NCI-H146 (cell line): ENCODE results near the gene DCDC2.
"Not testable (repeated sequence)": the region's sequence is repeated elsewhere in the genome, so short reads cannot be mapped to it uniquely, and the experiment has no call there.

Experiments used
- DNase-seq: peaks from one replicate; lab custom pipeline; 2025; lab: John Stamatoyannopoulos, UW

The DCDC2 gene

DNA sequence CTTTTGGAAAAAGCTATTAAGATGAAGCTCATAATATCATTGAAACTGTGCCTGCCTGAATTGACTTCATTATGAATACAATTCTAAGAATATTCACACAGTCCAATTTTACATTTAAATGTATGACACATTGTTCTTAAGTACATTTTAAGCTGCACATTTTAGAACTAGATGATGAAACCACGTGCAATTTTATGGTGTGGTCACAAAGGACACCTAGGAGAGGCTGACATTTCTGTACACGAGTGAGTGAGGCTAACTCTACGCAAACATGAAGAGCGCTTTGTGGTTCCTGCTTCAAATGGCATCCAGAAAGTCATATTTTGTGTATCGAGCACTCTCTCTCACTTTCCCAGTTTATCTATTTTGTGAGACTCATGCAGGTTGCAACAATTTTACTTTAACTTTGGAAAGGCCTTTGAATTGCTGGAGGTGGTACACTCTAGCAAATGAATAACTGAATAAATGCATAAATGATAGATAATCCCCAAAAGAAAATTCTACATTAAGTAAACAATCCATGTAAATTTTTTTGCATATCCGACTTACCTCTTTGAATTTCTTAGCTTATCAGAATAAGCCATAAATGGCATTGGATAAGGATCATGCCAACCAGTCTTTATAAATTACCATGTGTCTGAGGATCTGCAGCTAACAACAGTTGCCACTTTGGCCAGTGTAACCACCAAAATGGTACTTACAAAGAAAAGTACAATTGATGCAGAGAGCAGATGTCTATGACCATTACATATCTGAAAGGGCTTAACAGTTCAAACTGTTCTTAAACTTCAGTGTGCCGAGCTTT lies 134.5 kb downstream of the DCDC2 start:
- no peak for DNase-seq

DNA sequence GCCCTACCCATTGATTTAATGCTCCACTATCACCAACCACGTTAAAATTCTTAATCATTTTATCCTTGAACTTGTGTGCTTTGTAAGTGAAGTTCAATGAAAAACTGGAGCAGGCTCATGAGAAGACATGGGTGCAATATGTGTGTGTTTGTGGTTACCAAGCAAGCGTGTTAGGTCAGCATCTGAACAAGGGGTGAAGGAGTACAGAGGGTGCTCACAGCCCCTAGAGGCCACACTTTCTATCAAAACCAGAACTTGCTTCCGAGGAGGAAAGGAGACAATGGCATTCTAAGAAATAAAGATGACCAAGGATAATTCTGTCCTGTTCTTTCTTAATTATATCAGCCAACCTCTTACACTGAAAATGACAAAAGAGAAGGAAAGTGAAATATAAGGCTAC lies 138.2 kb downstream of the DCDC2 start:
- DNase-seq = no peak

GRCh38 chr6:24214984-24215383 lies 142.9 kb downstream of the DCDC2 start:
- DNase-seq = no peak

DNA sequence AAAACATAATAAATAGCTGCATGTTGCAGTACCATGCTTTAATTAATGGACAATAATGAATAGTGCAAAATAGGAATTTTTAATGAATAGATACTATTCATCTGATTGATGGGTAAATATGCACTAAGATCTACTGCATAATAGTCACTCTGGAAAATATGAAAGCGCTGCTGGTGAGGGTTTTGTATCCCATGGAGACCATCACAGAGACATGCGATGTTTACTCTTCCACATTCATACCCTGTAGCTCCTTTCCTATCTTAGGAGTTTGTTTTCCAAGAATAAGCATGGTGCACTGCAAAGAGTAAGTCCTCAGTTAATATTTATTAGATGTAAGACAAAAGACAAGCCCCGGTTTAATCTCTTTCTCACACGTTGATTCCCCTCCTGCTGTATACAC lies 150.4 kb downstream of the DCDC2 start:
- DNase-seq = peak; percentile 39

- peak; percentile 50 for DNase-seq
These were observed 152.8 kb downstream of the DCDC2 start for GRCh38 chr6:24205020-24205492.

- DNase-seq = not testable (repeated sequence)
These were observed 153.7 kb downstream of the DCDC2 start for GRCh38 chr6:24204113-24204512.

DNA sequence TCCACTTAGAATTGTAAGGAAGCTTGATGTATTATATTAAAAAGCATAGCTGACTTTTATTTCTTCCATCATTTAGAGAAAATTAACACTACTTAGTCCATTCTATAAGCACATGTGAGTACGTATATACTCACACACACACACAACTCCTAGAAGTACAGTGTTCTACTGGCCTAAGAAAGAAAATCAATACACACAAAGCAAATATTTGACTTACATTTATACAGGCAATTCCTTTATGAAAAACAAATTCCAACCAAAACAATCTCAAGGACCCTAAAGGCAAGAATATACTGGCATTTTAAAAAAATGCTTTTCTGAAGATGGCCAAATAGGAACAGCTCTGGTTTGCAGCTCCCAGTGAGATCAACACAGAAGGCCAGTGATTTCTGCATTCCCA lies 160.0 kb downstream of the DCDC2 start:
- peak; percentile 17 for DNase-seq

DNA sequence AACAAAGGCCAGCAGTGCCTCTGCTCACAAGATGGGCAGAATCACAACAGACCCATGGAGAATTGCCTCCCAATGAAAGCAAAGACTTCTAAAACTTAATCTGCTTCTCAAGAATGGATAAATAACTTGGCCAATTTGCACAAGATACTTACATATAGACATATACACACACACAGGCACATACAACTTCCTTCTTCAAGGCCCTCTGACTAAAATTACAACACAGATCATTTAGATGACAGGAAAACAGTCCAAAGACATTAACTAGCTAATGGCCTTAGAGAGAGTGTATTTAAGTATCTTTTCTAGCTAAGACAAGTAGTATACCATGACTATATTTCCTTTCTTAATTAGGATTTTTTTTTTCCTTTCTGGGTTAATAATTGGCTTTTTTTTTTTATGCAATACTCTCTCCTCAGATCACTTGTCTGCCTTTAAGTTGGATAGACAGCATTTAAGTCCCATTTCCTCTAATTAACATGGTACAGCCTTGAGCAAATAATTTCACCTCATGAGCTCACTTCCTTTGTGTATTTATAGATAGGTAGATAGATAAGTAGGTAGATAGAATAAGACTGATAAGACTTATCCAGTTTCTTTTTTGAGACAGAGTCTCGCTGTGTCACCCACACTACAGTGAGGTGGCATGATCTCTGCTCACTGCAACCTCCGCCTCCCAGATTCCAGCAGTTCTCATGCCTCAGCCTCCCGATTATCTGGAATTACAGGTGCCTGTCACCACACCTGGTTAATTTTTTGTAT lies 161.8 kb downstream of the DCDC2 start:
- DNase-seq = peak; percentile 53

- no peak for DNase-seq
These were observed 162.7 kb downstream of the DCDC2 start for GRCh38 chr6:24194978-24195700.

- no peak for DNase-seq
These were observed 164.5 kb downstream of the DCDC2 start for GRCh38 chr6:24193364-24193763.

DNA sequence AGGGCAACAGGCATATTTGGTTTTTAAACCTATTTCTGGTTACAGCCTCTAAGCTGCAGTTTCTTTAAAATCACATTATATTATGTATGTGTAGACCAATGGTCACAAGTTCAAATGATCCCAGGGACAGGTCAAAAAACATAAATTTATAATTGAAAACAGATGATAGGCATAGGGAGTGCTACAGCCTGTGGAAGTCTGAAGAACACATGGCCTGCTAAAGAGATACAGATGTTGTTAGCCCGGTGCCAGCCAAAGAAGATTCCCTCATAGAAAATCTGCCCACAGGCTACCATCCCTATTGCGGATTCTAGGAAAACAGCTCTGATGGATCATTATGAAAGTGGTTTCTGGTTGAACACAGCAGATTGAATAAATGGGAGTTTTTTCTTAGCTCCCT lies 166.5 kb downstream of the DCDC2 start:
- no peak for DNase-seq

DNA sequence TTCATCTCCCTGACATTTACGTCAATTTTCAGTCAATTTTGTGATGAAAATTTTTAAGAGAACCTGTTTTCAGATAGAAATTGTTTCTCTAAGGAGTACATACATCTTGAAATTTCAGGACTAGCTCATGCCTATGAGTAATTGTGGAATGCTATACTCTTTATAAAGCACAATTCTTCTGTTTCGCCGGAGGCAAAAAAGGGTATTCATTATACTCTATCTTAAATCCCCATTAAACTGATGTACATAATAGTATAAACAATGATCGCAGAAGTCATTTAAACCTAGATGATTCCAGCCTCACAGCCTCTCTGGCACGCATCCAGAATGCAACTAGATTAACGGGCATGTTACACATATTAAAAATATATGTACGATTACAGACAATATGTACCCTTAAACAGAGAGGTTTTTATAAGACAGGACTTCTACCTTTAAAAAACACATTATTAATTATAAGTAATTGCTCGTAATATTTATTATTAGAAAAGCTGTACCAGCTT lies 169.2 kb downstream of the DCDC2 start:
- no peak for DNase-seq

- DNase-seq = no peak
These were observed 169.8 kb downstream of the DCDC2 start for GRCh38 chr6:24187965-24188577.

- no peak for DNase-seq
These were observed 171.5 kb downstream of the DCDC2 start for GRCh38 chr6:24186349-24186748.

GRCh38 chr6:24183584-24183983 lies 174.3 kb downstream of the DCDC2 start:
- DNase-seq = no peak

DNA sequence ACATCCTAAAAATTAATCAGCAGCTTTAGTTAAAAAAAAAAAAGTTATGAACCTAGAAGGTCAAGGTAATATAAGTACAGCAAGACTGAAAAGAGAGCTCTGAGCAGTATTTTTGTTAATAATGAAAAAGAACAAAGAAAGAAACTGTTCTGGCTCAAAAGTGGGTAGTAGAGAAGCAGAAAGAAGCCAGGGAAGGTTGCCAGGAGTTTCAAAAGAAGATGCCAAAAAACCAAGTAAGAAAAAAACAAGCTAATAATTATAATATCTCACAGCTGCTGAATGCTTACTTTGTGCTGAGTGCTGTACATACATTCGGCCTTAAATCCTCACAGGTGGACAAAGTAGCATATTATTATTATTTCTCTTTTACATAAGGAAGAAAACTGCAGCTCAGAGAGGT lies 200.0 kb downstream of the DCDC2 start:
- DNase-seq = no peak

DNA sequence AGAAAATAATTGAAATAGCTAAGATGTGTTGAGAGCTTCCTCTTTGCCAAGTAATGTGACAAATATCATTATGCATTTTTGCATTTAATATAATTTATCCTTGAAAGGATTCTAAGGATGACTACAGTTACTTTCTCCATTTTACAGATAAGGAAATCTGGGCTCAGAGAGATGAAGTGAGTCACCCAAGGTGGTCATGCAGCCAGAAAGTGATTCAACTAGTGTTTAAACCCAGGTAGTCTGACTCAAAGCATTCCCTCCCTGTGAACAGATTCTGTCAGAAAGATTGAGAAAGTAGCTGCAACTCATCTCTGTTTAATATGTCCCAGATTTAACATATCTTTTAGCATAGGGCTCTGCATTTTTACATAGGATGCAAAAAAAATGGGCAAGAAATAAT lies 203.7 kb downstream of the DCDC2 start:
- DNase-seq = no peak

DNA sequence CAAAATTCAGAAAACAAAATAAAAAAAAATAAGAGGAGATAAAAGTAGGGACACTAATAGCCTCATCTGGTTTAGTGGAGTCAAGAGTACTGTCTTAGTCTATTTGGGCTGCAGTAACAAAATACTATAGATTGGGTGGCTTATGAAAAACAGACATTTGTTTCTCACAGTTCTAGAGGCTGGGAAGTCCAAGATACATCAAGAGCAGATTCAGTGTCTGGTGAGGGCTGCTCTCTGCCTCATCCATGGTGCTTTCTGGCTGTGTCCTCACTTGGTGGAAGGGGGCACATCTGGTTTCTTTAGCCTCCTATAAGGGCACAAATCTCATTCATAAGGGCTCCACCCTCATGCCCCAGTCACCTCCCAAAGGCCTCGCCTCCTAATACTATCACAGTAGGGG lies 205.8 kb downstream of the DCDC2 start:
- DNase-seq = no peak

- DNase-seq = peak; percentile 17
These were observed 208.0 kb downstream of the DCDC2 start for GRCh38 chr6:24149836-24150235.

GRCh38 chr6:24149296-24149695 lies 208.6 kb downstream of the DCDC2 start:
- peak; percentile 6 for DNase-seq

GRCh38 chr6:24148684-24149083 lies 209.2 kb downstream of the DCDC2 start:
- DNase-seq = no peak

- DNase-seq = no peak
These were observed 209.7 kb downstream of the DCDC2 start for GRCh38 chr6:24148154-24148570.
